IMR-90 (cell line): ENCODE results near the gene SLC44A5.

Experiments used
- BHLHE40 ChIP-seq: fragments of 150-350 bp; IDR thresholded peaks from 2 replicates; pipeline ENCODE4 v1.6.1; 2016; ENCODE audit warnings: mild to moderate bottlenecking, low read depth, low read length
- CEBPB ChIP-seq: IDR thresholded peaks from 2 replicates; pipeline ENCODE4 v1.6.1; 2012; ENCODE audit warnings: low read depth, low read length, improper control_type of control experiment
- POLR2A ChIP-seq: IDR thresholded peaks from 2 replicates; pipeline ENCODE4 v1.6.1; 2012; ENCODE audit warnings: mild to moderate bottlenecking, low read depth, low read length
- RAD21 ChIP-seq: IDR thresholded peaks from 2 replicates; pipeline ENCODE4 v1.6.1; 2012; ENCODE audit warnings: low read length, improper control_type of control experiment
- TF ChIP-seq, protein P1 (sequence below): conservative IDR thresholded peaks from 2 replicates; pipeline ENCODE4 v1.5.1; 2012; ENCODE audit warnings: mild to moderate bottlenecking, low read depth, low read length, improper control_type of control experiment

GRCh38 chr1:75166821-75167220, 444.1 kb downstream of the SLC44A5 start:
- TF ChIP-seq POLR2A, result no peak
- TF ChIP-seq BHLHE40, result no peak
- TF ChIP-seq, protein P1, sequence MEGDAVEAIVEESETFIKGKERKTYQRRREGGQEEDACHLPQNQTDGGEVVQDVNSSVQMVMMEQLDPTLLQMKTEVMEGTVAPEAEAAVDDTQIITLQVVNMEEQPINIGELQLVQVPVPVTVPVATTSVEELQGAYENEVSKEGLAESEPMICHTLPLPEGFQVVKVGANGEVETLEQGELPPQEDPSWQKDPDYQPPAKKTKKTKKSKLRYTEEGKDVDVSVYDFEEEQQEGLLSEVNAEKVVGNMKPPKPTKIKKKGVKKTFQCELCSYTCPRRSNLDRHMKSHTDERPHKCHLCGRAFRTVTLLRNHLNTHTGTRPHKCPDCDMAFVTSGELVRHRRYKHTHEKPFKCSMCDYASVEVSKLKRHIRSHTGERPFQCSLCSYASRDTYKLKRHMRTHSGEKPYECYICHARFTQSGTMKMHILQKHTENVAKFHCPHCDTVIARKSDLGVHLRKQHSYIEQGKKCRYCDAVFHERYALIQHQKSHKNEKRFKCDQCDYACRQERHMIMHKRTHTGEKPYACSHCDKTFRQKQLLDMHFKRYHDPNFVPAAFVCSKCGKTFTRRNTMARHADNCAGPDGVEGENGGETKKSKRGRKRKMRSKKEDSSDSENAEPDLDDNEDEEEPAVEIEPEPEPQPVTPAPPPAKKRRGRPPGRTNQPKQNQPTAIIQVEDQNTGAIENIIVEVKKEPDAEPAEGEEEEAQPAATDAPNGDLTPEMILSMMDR, result no peak
- TF ChIP-seq RAD21, result no peak
- no peak for TF ChIP-seq CEBPB
